ENCODE results near the gene RAD1. TPM values are rescaled to one million over a fixed set of nuclear protein-coding genes. Genes with fewer than 3 reads are reported as not detected.
"Not testable (repeated sequence)": the region's sequence is repeated elsewhere in the genome, so short reads cannot be mapped to it uniquely, and the experiment has no call there.

Gene RAD1
- total and polyA plus RNA-seq, 8 donors: 4.9 to 33.6 (median 15.1) TPM

DNA sequence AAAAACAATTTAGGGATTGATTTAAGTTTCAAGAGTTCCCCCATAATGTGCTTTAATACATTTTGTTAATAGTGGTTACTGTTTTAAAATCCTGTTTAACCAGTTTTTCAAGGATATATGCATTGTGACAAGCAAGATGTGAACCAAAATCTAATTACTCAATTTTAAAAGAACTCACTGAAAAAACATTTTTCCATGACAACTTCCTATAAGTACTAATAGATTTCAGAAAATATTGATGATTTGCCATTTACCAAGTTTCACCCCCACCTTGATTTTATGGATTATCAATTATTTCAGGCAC lies 9.1 kb upstream of the RAD1 start:
- intact Hi-C loops (cut with DNase I; ENCODE audit: low total_unique reads): no loop called here
- Histone ChIP-seq H3K36me3 (peaks cover 27 to 74% (median 72%) of the 10 kb centered on the region in 4 donors), H3K4me3 (no peak overlapping the region), H3K4me1 (peaks cover 4 to 22% (median 6%) of the 10 kb centered on the region in 4 donors), H3K27me3 (no peaks in the 10 kb centered on the region), H3K27ac (peak overlapping the region in 1 of 5 donors; percentile 49), H3K9me3 (no peaks in the 10 kb centered on the region)
- DNase-seq: no peak
- no peak for TF ChIP-seq CTCF (IDR thresholded peaks at IDR 0.05)

- intact Hi-C loops (cut with DNase I; ENCODE audit: low total_unique reads): no loop called here
- peaks cover 4 to 21% (median 5%) of the 10 kb centered on the region in 4 donors for H3K4me1 ChIP-seq
- no peaks in the 10 kb centered on the region for H3K27me3 ChIP-seq
- DNase-seq: peak in 1 of 2 donors; percentile 52
- peak overlapping the region in 1 of 5 donors; percentile 49 for H3K27ac ChIP-seq
- no peaks in the 10 kb centered on the region for H3K9me3 ChIP-seq
- H3K4me3 ChIP-seq: no peak overlapping the region
- 21 to 37% (median 31%) methylated on average over 3 of the region's 3 CpGs for WGBS, 5 donors
- TF ChIP-seq POLR2AphosphoS5 (IDR thresholded peaks at IDR 0.05) (peak in 1 of 3 donors; percentile 70), EP300 (IDR thresholded peaks at IDR 0.05) (no peak), CTCF (IDR thresholded peaks at IDR 0.05) (no peak), POLR2A (IDR thresholded peaks at IDR 0.05) (no peak)
- H3K36me3 ChIP-seq: peaks cover 27 to 78% (median 76%) of the 10 kb centered on the region in 4 donors
These were observed 8.6 kb upstream of the RAD1 start for GRCh38 chr5:34923694-34924461.

- WGBS, 5 donors: 88 to 95% (median 93%) methylated on average over 9 of the region's 9 CpGs
- H3K9me3 ChIP-seq; H3K4me3 ChIP-seq; DNase-seq; intact Hi-C loops (cut with DNase I; ENCODE audit: low total_unique reads); H3K27me3 ChIP-seq: not testable (repeated sequence)
- Histone ChIP-seq H3K36me3 (peaks cover 27 to 82% (median 80%) of the 10 kb centered on the region in 4 donors), H3K4me1 (peaks cover 0 to 15% (median 3%) of the 10 kb centered on the region in 4 donors), H3K27ac (peak overlapping the region in 1 of 5 donors; percentile 49)
These were observed 8.0 kb upstream of the RAD1 start for GRCh38 chr5:34923256-34923655.

DNA sequence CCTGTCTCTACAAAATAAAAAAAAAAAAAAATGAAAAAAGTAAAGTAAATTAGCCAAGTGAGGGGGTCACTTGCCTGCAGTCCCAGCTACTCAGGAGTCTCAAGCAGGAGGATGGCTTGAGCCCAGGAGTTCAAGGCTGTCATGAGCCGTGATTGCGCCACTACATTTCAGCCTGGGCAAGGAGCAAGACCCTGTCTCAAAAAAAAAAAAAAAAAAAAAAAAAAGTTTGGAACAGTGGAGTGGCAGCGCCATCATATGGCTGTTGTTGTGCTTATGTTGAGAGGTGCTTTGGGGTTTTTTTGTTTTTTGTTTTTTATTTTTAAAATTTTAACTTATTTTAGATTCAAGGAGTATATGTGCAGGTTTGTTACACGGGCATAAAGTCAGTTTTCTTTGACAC lies 3.8 kb upstream of the RAD1 start:
- Histone ChIP-seq H3K27ac (no peak overlapping the region), H3K4me3 (no peak overlapping the region), H3K36me3 (peaks cover 25 to 56% (median 53%) of the 10 kb centered on the region in 4 donors), H3K9me3 (no peaks in the 10 kb centered on the region), H3K4me1 (peaks cover 21 to 38% (median 29%) of the 10 kb centered on the region in 4 donors), H3K27me3 (no peaks in the 10 kb centered on the region)
- DNase-seq: no peak
- TF ChIP-seq EP300 (IDR thresholded peaks at IDR 0.05): no peak
- no peak for TF ChIP-seq POLR2AphosphoS5 (IDR thresholded peaks at IDR 0.05)
- TF ChIP-seq POLR2A (IDR thresholded peaks at IDR 0.05): no peak
- TF ChIP-seq CTCF (IDR thresholded peaks at IDR 0.05): no peak
- intact Hi-C loops (cut with DNase I; ENCODE audit: low total_unique reads): no loop called here
- WGBS, 5 donors: 84 to 87% (median 87%) methylated on average over 4 of the region's 4 CpGs

- 73 to 85% (median 84%) methylated on average over 4 of the region's 4 CpGs for WGBS, 5 donors
- H3K36me3 ChIP-seq: peaks cover 15 to 46% (median 43%) of the 10 kb centered on the region in 4 donors
- no peaks in the 10 kb centered on the region for H3K27me3 ChIP-seq
- intact Hi-C loops (cut with DNase I; ENCODE audit: low total_unique reads): no loop called here
- no peak for TF ChIP-seq POLR2AphosphoS5 (IDR thresholded peaks at IDR 0.05)
- H3K4me1 ChIP-seq: peaks cover 28 to 42% (median 35%) of the 10 kb centered on the region in 4 donors
- H3K27ac ChIP-seq: no peak overlapping the region
- DNase-seq: no peak
- no peak overlapping the region for H3K4me3 ChIP-seq
- H3K9me3 ChIP-seq: no peaks in the 10 kb centered on the region
These were observed 2.7 kb upstream of the RAD1 start for GRCh38 chr5:34918025-34918424.

Data from stomach (tissue), 9 donors.